Adrenal gland (tissue), 12 donors: Measurements from ENCODE around the gene TMEM41B. TPM values are rescaled to one million over a fixed set of nuclear protein-coding genes. Genes with fewer than 3 reads are reported as not detected.
"Not testable (repeated sequence)": the region's sequence is repeated elsewhere in the genome, so short reads cannot be mapped to it uniquely, and the experiment has no call there.

Source experiments
- DNase-seq, 7 donors: peaks; one replicate each; pipeline ENCODE4 v3.0.0-alpha.2; 2019 to 2020
- H3K27ac ChIP-seq, 5 donors: fragments of 200-600 bp; sonication (generic) in 4 of 5; 1 replicate in 3 of 5; 2 replicates in 2 of 5; pipeline versions ENCODE4 v1.5.1 to v1.8.0; 2016 to 2020; ENCODE audit warnings: mild to moderate bottlenecking in 1 of 5
- H3K27me3 ChIP-seq: fragments of 200-600 bp; 2 replicates; pipeline ENCODE4 v1.8.0; 2021
- H3K36me3 ChIP-seq, 2 donors: fragments of 200-600 bp; replicated peaks in 1 of 2; 1 replicate in 1 of 2; 2 replicates in 1 of 2; pipeline versions ENCODE4 v1.5.1 to v1.8.0; 2018 to 2022
- H3K4me1 ChIP-seq, 2 donors: fragments of 200-600 bp; replicated peaks in 1 of 2; 1 replicate in 1 of 2; 2 replicates in 1 of 2; pipeline versions ENCODE4 v1.5.1 to v1.8.0; 2018 to 2021
- H3K4me3 ChIP-seq, 4 donors: fragments of 200-600 bp; sonication (generic) in 3 of 4; one replicate each; pipeline ENCODE4 v1.5.1; 2016 to 2018
- H3K9me3 ChIP-seq, 3 donors: fragments of 200-600 bp; sonication (generic) in 1 of 3; replicated peaks in 1 of 3; 1 replicate in 2 of 3; 2 replicates in 1 of 3; pipeline versions ENCODE4 v1.5.1 to v1.8.0; 2016 to 2021
- POLR2A ChIP-seq, 2 donors: fragments of 450-650 bp; IDR thresholded peaks; one replicate each; pipeline ENCODE4 v1.6.1; 2017; ENCODE audit warnings: antibody characterized with exemption in 2 of 2, mild to moderate bottlenecking in 2 of 2, moderate library complexity in 1 of 2
- WGBS, 4 donors: extraction: QIAGEN DNeasy Blood & Tissue Kit in 2 of 4; methylation state at CpG; one replicate each; pipeline versions ENCODE4 v1.1.5 to v1.1.7; 2013 to 2017; 5-methylcytosine and 5-hydroxymethylcytosine counted together
- intact Hi-C, 2 donors: fragments of 100-400 bp; cut with DNase I; formaldehyde crosslinking; loops; one replicate each; pipeline versions ENCODE4 v1.14.1 to v1.15.0; 2022 to 2023
- polyA plus RNA-seq, 3 donors: library from polyadenylated mRNA; stranded (reverse); fragments of 200-250 nt in 2 of 3; fragments of 350-450 nt in 1 of 3; fragmentation: Illumina TruSeq in 1 of 3; extraction: RNeasy Lipid Tissue Mini Kit (QIAGEN cat#74804) in 1 of 3; gene quantifications; one replicate each; pipeline ENCODE4 v1.2.3, GENCODE V29; 2013 to 2014
- total RNA-seq, 9 donors: library from RNA; depleted of rRNA in 4 of 9; stranded (reverse); fragments of >200 nt in 4 of 9; fragments of 120-200 nt in 1 of 9; fragmentation: NEBNext Ultra II Directional in 1 of 9; extraction: Animal tissue kit (Norgen Biotek cat#: 25700) in 1 of 9; gene quantifications; one replicate each; pipeline versions ENCODE4 v1.1.0 to v1.2.4, GENCODE V29; 2013 to 2023
- TF ChIP-seq, protein P1 (sequence below), 6 experiments: fragments of 450-650 bp in 4 of 6; fragments of 200-600 bp in 2 of 6; sonication (generic) in 1 of 6; IDR thresholded peaks; 1 replicate in 5 of 6; 2 replicates in 1 of 6; pipeline versions ENCODE4 v1.5.1 to v1.8.0; 2016 to 2021; ENCODE audit warnings: antibody characterized with exemption in 6 of 6, mild to moderate bottlenecking in 2 of 6, moderate library complexity in 1 of 6
- donor health status: healthy with polysubstance abuse.
- donor health status: Bipolar disorder and iron deficiency.
- donor health status: DM: yes; HTN: yes; CAD: no.
- donor health status: DM: no; HTN: no; CAD: no.
- donor health status: DM: no; HTN: no; CAD: no.
- donor health status: DM: yes; HTN: yes; CAD: no.

The TMEM41B gene
- total and polyA plus RNA-seq, 12 donors = 17.6 to 58.8 (median 27.7) TPM

GRCh38 chr11:9341638-9342178 lies 27.3 kb upstream of the TMEM41B start:
- no peak for TF ChIP-seq POLR2A (IDR thresholded peaks at IDR 0.05)
- TF ChIP-seq, protein P1, sequence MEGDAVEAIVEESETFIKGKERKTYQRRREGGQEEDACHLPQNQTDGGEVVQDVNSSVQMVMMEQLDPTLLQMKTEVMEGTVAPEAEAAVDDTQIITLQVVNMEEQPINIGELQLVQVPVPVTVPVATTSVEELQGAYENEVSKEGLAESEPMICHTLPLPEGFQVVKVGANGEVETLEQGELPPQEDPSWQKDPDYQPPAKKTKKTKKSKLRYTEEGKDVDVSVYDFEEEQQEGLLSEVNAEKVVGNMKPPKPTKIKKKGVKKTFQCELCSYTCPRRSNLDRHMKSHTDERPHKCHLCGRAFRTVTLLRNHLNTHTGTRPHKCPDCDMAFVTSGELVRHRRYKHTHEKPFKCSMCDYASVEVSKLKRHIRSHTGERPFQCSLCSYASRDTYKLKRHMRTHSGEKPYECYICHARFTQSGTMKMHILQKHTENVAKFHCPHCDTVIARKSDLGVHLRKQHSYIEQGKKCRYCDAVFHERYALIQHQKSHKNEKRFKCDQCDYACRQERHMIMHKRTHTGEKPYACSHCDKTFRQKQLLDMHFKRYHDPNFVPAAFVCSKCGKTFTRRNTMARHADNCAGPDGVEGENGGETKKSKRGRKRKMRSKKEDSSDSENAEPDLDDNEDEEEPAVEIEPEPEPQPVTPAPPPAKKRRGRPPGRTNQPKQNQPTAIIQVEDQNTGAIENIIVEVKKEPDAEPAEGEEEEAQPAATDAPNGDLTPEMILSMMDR (IDR thresholded peaks at IDR 0.05) = no peak
- H3K9me3 ChIP-seq = no peaks in the 10 kb centered on the region
- no peak overlapping the region for H3K27ac ChIP-seq
- H3K4me3 ChIP-seq = no peak overlapping the region
- DNase-seq = no peak
- intact Hi-C loops = no loop called here
- no peaks in the 10 kb centered on the region for H3K36me3 ChIP-seq
- 59 to 67% (median 59%) methylated on average over 5 of the region's 5 CpGs for WGBS, 4 donors
- H3K4me1 ChIP-seq = no peaks in the 10 kb centered on the region
- no peaks in the 10 kb centered on the region for H3K27me3 ChIP-seq

DNA sequence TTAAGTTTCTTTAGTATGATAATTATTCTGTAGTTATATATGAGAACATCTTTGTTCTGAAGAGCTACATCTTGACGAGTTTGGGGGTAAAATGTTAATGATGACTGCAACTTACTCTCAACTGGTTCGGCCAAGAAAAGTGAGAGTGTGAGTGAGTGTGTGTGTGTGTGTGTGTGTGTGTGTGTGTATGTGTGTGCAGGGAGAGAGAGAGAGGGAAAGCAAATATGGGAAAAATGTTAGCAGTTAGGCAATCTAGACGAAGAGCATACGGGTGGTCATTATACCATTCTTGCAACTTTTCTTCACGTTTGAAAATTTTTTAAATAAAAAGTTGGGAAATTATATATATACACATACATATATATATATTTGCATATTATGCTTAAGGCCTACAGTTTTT lies 18.3 kb upstream of the TMEM41B start:
- WGBS, 4 donors = 66 to 84% (median 71%) methylated on average over 5 of the region's 5 CpGs
- no peaks in the 10 kb centered on the region for H3K36me3 ChIP-seq
- no peaks in the 10 kb centered on the region for H3K4me1 ChIP-seq
- H3K27me3 ChIP-seq = no peaks in the 10 kb centered on the region
- no peak overlapping the region for H3K27ac ChIP-seq
- no peak for TF ChIP-seq POLR2A (IDR thresholded peaks at IDR 0.05)
- TF ChIP-seq, protein P1 (IDR thresholded peaks at IDR 0.05) = no peak
- DNase-seq = no peak
- H3K4me3 ChIP-seq = no peak overlapping the region
- intact Hi-C loops = no loop called here
- H3K9me3 ChIP-seq = no peaks in the 10 kb centered on the region

GRCh38 chr11:9330387-9331384 lies 16.3 kb upstream of the TMEM41B start:
- TF ChIP-seq, protein P1 (IDR thresholded peaks at IDR 0.05) = no peak
- no peak for TF ChIP-seq POLR2A (IDR thresholded peaks at IDR 0.05)
- Histone ChIP-seq H3K27me3 (no peaks in the 10 kb centered on the region), H3K4me3 (no peak overlapping the region), H3K27ac (no peak overlapping the region), H3K36me3 (no peaks in the 10 kb centered on the region), H3K9me3 (no peaks in the 10 kb centered on the region), H3K4me1 (no peaks in the 10 kb centered on the region)
- 86 to 91% (median 87%) methylated on average over 10 of the region's 10 CpGs for WGBS, 4 donors
- DNase-seq = no peak
- intact Hi-C loops = no loop called here

- Histone ChIP-seq H3K36me3 (no peaks in the 10 kb centered on the region), H3K4me1 (peaks cover 2% of the 10 kb centered on the region in 2 donors), H3K4me3 (no peak overlapping the region), H3K27me3 (no peaks in the 10 kb centered on the region), H3K27ac (no peak overlapping the region), H3K9me3 (no peaks in the 10 kb centered on the region)
- no peak for TF ChIP-seq POLR2A (IDR thresholded peaks at IDR 0.05)
- TF ChIP-seq, protein P1 (IDR thresholded peaks at IDR 0.05) = no peak
- WGBS, 4 donors = 82 to 89% (median 84%) methylated on average over 3 of the region's 3 CpGs
- DNase-seq = no peak
- intact Hi-C loops = no loop called here
Measured at GRCh38 chr11:9320047-9320446, 5.7 kb upstream of the TMEM41B start.

DNA sequence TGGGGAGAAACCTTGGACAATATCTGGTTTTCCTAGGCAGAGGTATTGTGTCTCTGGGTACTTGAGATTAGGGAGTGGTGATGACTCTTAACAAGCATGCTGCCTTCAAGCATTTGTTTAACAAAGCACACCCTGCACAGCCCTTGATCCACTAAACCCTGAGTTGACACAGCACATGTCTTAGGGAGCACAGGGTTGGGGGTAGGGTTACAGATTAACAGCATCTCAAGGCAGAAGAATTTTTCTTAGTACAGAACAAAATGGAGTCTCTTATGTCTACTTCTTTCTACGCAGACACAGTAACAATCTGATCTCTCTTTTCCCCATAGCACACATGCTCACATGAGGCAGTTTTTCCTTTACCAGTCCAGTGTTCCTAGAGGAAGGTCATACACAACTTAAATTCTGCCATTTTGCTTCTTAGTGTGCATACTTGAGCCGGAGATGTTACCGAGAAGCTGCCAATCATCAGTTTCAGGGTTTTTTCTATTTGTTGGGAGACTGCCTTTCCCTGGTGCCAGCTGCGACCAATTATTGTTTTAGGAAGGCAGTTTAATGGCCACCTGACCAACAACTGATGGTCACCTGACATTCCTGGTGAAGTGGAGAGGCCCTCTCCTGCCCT lies 5.1 kb upstream of the TMEM41B start:
- H3K4me3 ChIP-seq, H3K27ac ChIP-seq, H3K36me3 ChIP-seq, H3K27me3 ChIP-seq, intact Hi-C loops, DNase-seq, H3K4me1 ChIP-seq, H3K9me3 ChIP-seq: not testable (repeated sequence)
- WGBS, 4 donors = 83 to 91% (median 88%) methylated on average over 4 of the region's 4 CpGs

GRCh38 chr11:9318442-9319376 lies 4.3 kb upstream of the TMEM41B start:
- intact Hi-C loops, H3K36me3 ChIP-seq, H3K27ac ChIP-seq, H3K9me3 ChIP-seq, H3K27me3 ChIP-seq, H3K4me1 ChIP-seq, H3K4me3 ChIP-seq, DNase-seq: not testable (repeated sequence)
- 48 to 61% (median 58%) methylated on average over 17 to 18 of the region's 18 CpGs for whole genome bisulfite sequencing, 4 donors
